AG04450 (cell line): ENCODE results near the gene SLC27A5. TPM values are rescaled to one million over a fixed set of nuclear protein-coding genes. Genes with fewer than 3 reads are reported as not detected.

Experiments
- CTCF ChIA-PET: fragments of 300-600, 350-600 bp; formaldehyde crosslinking; extraction: SDS; loops from one replicate; lab custom pipeline; 2022; ENCODE audit warnings: antibody characterized with exemption, inconsistent platforms; lab: Charles Lee
- POLR2A ChIA-PET: fragments of 350-600 bp; formaldehyde crosslinking; extraction: SDS; loops from one replicate; lab custom pipeline; 2021; ENCODE audit warnings: antibody characterized with exemption, inconsistent platforms; lab: Yijun Ruan, JAX
- DNase-seq: peaks from one replicate; pipeline ENCODE4 v3.0.0-alpha.2; 2011; ENCODE audit warnings: low read depth, low spot score
- H3K27ac ChIP-seq: one replicate; pipeline ENCODE4 v1.5.1; 2012; ENCODE audit warnings: low read depth, low read length, control low read depth
- H3K27me3 ChIP-seq: one replicate; pipeline ENCODE4 v1.6.0; 2012; ENCODE audit warnings: low read length; ENCODE audit not compliant: control insufficient read depth, insufficient read depth
- H3K4me3 ChIP-seq: 2 replicates; pipeline ENCODE4 v1.5.1; 2011; ENCODE audit warnings: mild to moderate bottlenecking, low read depth, low read length, control low read depth
- H3K9me3 ChIP-seq: 2 replicates; pipeline ENCODE4 v1.5.1; 2012; ENCODE audit warnings: low read length; ENCODE audit not compliant: control insufficient read depth, insufficient read depth
- CTCF ChIP-seq: IDR thresholded peaks from 2 replicates; pipeline ENCODE4 v1.5.1; 2011; ENCODE audit warnings: low read depth, low read length, control low read depth, inconsistent platforms
- polyA minus RNA-seq: library from RNA; depleted of rRNA, polyadenylated mRNA; stranded (reverse); fragments of >200 nt; gene quantifications from 2 replicates; pipeline ENCODE4 v1.2.3, GENCODE V29; 2011; rRNA and poly(A)+ RNA removed
- polyA plus RNA-seq: library from polyadenylated mRNA; depleted of rRNA; stranded (reverse); fragments of >200 nt; gene quantifications from 2 replicates; pipeline ENCODE4 v1.2.3, GENCODE V29; 2011; rRNA removed

Gene SLC27A5
- polyA plus RNA-seq (7.4 and 9.8 TPM in 2 replicates), polyA minus RNA-seq (4.7 and 8.0 TPM in 2 replicates)

- no peaks in the 10 kb centered on the region for H3K27me3 ChIP-seq
- H3K4me3 ChIP-seq = no peak within 1 kb of the TSS
- no peak for TF ChIP-seq CTCF
- DNase-seq = no peak
- ChIA-PET CTCF (interaction anchor here (0.8 kb wide), 1 partner anchor 9 kb away, joined by 3 read pairs; no protein-coding TSS in a partner anchor), POLR2A (no interaction called here)
- H3K9me3 ChIP-seq = peaks cover 9% of the 10 kb centered on the region
- H3K27ac ChIP-seq = no peak within 1 kb of the TSS
Measured at GRCh38 chr19:58511353-58512208, at the start of gene SLC27A5. SLC27A5 (minus strand) TSS chr19:58511992; CDS start chr19:58511955, 37 bp downstream.

GRCh38 chr19:58560921-58561320 is 49.1 kb upstream of the SLC27A5 start:
- Histone ChIP-seq H3K9me3 (peaks cover 4% of the 10 kb centered on the region; the same call in 1 of the 2 replicates), H3K27me3 (peaks cover 2% of the 10 kb centered on the region), H3K27ac (no peak overlapping the region), H3K4me3 (no peak overlapping the region)
- ChIA-PET CTCF (no interaction called here), POLR2A (no interaction called here)
- DNase-seq = no peak
- TF ChIP-seq CTCF = no peak

GRCh38 chr19:58560007-58560887 is 48.5 kb upstream of the SLC27A5 start:
- ChIA-PET POLR2A (interaction anchor here (0.5 to 2.4 kb wide), 5 partner anchors 12 to 281 kb away, joined by 3 to 22 read pairs (median 12); partner anchors contain the start of genes MZF1, TRIM28, ZBTB45 and ZNF8), CTCF (no interaction called here)
- H3K27ac ChIP-seq = peak overlapping the region; percentile 99
- peaks cover 2% of the 10 kb centered on the region for H3K27me3 ChIP-seq
- DNase-seq = no peak
- no peak for TF ChIP-seq CTCF
- peak overlapping the region; percentile 76 for H3K4me3 ChIP-seq
- peaks cover 4% of the 10 kb centered on the region; the same call in 1 of the 2 replicates for H3K9me3 ChIP-seq

GRCh38 chr19:58559275-58560006 is 47.6 kb upstream of the SLC27A5 start:
- no peak for TF ChIP-seq CTCF
- ChIA-PET POLR2A (interaction anchor here (0.5 to 2.4 kb wide), 5 partner anchors 13 to 281 kb away, joined by 3 to 22 read pairs (median 12); partner anchors contain the start of genes MZF1, TRIM28, ZBTB45 and ZNF8), CTCF (interaction anchor here (0.6 to 1.9 kb wide), 2 partner anchors 22 to 40 kb away, joined by 3 to 5 read pairs; partner anchors contain the start of gene ZBTB45)
- DNase-seq = peak; percentile 77
- H3K9me3 ChIP-seq = peaks cover 4% of the 10 kb centered on the region; the same call in 1 of the 2 replicates
- peak overlapping the region; percentile 76 for H3K4me3 ChIP-seq
- peak overlapping the region; percentile 99 for H3K27ac ChIP-seq
- peaks cover 2% of the 10 kb centered on the region for H3K27me3 ChIP-seq
